Motor neuron (in vitro differentiated cells): ENCODE measurements around the gene ANKRD29. TPM values are rescaled to one million over a fixed set of nuclear protein-coding genes. Genes with fewer than 3 reads are reported as not detected.
"Not testable (repeated sequence)": the region's sequence is repeated elsewhere in the genome, so short reads cannot be mapped to it uniquely, and the experiment has no call there.

ENCODE experiments used
- ATAC-seq, 8 experiments: fragments of 200-7000 bp; cut with Tn5 transposase; replicated peaks in 6 of 8; 2 replicates each; pipeline ENCODE4 v1.8.0; 2021; ENCODE audit warnings: mild to moderate bottlenecking in 8 of 8, moderate library complexity in 8 of 8
- H3K27ac ChIP-seq, 2 donors: fragments of 250-450 bp; sonication (Bioruptor Pico); 2 replicates each; pipeline ENCODE4 v1.9.0; 2021; ENCODE audit warnings: antibody characterized with exemption in 2 of 2, mild to moderate bottlenecking in 2 of 2, moderate library complexity in 1 of 2
- H3K4me1 ChIP-seq, 2 donors: fragments of 250-450 bp; sonication (Bioruptor Pico); replicated peaks in 1 of 2; 2 replicates each; pipeline ENCODE4 v1.6.1; 2021; ENCODE audit warnings: antibody characterized with exemption in 2 of 2, mild to moderate bottlenecking in 2 of 2, moderate library complexity in 1 of 2
- H3K4me3 ChIP-seq, 5 donors: fragments of 250-450 bp; sonication (Bioruptor Pico); 2 replicates each; pipeline ENCODE4 v1.9.0; 2021; ENCODE audit warnings: antibody characterized with exemption in 5 of 5, mild to moderate bottlenecking in 5 of 5, moderate library complexity in 4 of 5
- WGBS, 10 experiments: fragments of 450-650 bp; shearing (Covaris generic); methylation state at CpG; one replicate each; pipeline ENCODE4 v1.0.0; 2022; 5-methylcytosine and 5-hydroxymethylcytosine counted together
- in situ Hi-C, 9 experiments: fragments of 400-800 bp; cut with MboI; loops; one replicate each; pipeline ENCODE4 v1.15.0; 2021; ENCODE audit warnings: low sequenced_read_pairs in 9 of 9, low pct_unique_long_range_greater_than_20kb in 2 of 9; ENCODE audit not compliant: unreplicated experiment in 9 of 9
- total RNA-seq, 8 experiments: library from RNA; unstranded; fragments of 300-600 nt; gene quantifications; 2 replicates each; pipeline versions ENCODE4 v1.2.3 to v1.2.4, GENCODE V29; 2022

The ANKRD29 gene
- total RNA-seq, 8 experiments from 2014 or later, result 0.42 to 6.9 (median 3.0) TPM

- WGBS, 10 experiments, result 43 to 89% (median 73%) methylated on average over 2 to 6 of the region's 6 CpGs; no CpG with 5 or more reads in 1 of the 10 experiments
Observed at GRCh38 chr18:23650968-23651927, 11.5 kb downstream of the ANKRD29 start.

GRCh38 chr18:23648940-23649607 is 13.6 kb downstream of the ANKRD29 start:
- Histone ChIP-seq H3K4me3 (no peak overlapping the region), H3K27ac (no peak overlapping the region), H3K4me1 (peaks cover 8 to 25% of the 10 kb centered on the region in 2 donors)
- ATAC-seq, result peak in 4 of 8 experiments; percentile 27 to 68 (median 40)
- in situ Hi-C loops, result loop anchor here in 2 of 9 experiments (25.0 kb wide), 2 partner anchors 138 to 163 kb away; no protein-coding TSS in a partner anchor
- WGBS, 10 experiments, result 45 to 100% (median 92%) methylated on average over 1 to 8 of the region's 8 CpGs; no CpG with 5 or more reads in 1 of the 10 experiments

More at GRCh38 chr18:23650968-23651927, 11.5 kb downstream of the ANKRD29 start:
- ATAC-seq, result peak in 7 of 8 experiments; percentile 66 to 96 (median 80)
- in situ Hi-C loops, result no loop called here
- Histone ChIP-seq H3K4me1 (peaks cover 8 to 20% of the 10 kb centered on the region in 2 donors), H3K4me3 (no peak overlapping the region), H3K27ac (no peak overlapping the region)

DNA sequence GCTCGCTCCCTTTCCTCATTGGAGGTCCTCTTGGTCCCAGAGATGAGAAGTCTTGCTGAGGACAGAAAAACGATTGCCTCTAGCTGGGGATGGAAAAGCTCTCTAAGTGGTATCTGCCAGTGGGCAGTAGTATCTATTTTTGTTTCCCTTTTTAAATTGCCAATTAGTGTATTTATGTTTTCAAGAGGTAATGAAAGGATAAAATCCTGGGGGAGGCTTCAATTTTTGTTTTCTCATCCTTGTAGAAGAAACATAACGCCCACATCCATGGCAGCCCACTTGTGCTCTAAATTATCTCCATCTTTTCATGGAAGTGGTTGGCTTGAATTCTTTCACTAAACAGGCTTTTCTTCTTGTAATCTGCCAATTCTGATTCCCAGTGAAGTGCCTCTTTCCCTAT is 14.3 kb downstream of the ANKRD29 start:
- H3K27ac ChIP-seq, result no peak overlapping the region
- peaks cover 8 to 25% of the 10 kb centered on the region in 2 donors for H3K4me1 ChIP-seq
- ATAC-seq, result no peak
- in situ Hi-C loops, result loop anchor here in 2 of 9 experiments (25.0 kb wide), 2 partner anchors 139 to 164 kb away; no protein-coding TSS in a partner anchor
- H3K4me3 ChIP-seq, result no peak overlapping the region
- WGBS, 10 experiments, result 13 to 100% (median 85%) methylated on average over 1 to 3 of the region's 3 CpGs; no CpG with 5 or more reads in 2 of the 10 experiments

- ATAC-seq, result no peak
- in situ Hi-C loops, result loop anchor here in 2 of 9 experiments (25.0 kb wide), 2 partner anchors 141 to 166 kb away; no protein-coding TSS in a partner anchor
- no peak overlapping the region for H3K4me3 ChIP-seq
- H3K27ac ChIP-seq, result no peak overlapping the region
- H3K4me1 ChIP-seq, result peaks cover 3 to 18% of the 10 kb centered on the region in 2 donors
- WGBS, 10 experiments, result 20 to 100% (median 70%) methylated on average over 1 to 2 of the region's 2 CpGs; no CpG with 5 or more reads in 3 of the 10 experiments
Observed at GRCh38 chr18:23646282-23646681, 16.4 kb downstream of the ANKRD29 start.

DNA sequence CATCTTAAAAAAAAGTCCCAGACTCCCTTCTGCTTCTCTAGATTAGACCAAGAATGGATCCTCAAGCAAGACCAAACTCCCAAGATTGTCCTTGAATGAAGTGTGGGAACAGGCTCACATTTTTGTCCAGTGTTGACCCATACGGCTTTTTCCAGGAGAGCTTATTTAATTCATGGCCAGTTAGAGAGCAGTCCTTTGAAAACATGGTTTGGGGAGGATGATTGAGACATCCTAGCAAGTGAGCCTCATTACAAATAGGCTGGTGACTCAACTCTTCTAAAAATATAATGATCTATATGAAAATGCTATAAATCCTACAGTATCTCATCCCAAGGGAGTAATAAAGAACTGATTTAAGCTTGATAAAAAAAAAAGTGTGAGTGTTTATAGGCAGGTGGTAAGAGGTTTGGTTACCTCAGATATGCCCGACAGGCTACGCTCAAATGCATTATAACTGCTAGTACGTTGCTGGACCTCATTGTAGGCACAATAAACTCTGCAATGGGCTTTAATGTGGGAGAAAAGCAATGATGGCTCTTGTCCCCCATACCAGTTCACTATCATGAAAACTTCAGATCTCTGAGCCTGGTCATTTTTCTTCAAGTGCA is 17.0 kb downstream of the ANKRD29 start:
- H3K4me3 ChIP-seq, result no peak overlapping the region
- no peak overlapping the region for H3K27ac ChIP-seq
- peak in 5 of 8 experiments; percentile 18 to 81 (median 66) for ATAC-seq
- in situ Hi-C loops, result loop anchor here in 2 of 9 experiments (25.0 kb wide), 2 partner anchors 142 to 167 kb away; no protein-coding TSS in a partner anchor
- WGBS, 10 experiments, result 67 to 100% (median 88%) methylated on average over 1 to 4 of the region's 4 CpGs; no CpG with 5 or more reads in 3 of the 10 experiments
- H3K4me1 ChIP-seq, result peaks cover 0 to 14% of the 10 kb centered on the region in 2 donors

- Histone ChIP-seq H3K4me1 (peaks cover 0 to 9% of the 10 kb centered on the region in 2 donors), H3K4me3 (no peak overlapping the region), H3K27ac (no peak overlapping the region)
- 27 to 100% (median 83%) methylated on average over 1 to 2 of the region's 2 CpGs; no CpG with 5 or more reads in 3 of the 10 experiments for WGBS, 10 experiments
- in situ Hi-C loops, result loop anchor here in 2 of 9 experiments (25.0 kb wide), 2 partner anchors 143 to 168 kb away; no protein-coding TSS in a partner anchor
- ATAC-seq, result no peak
Observed at GRCh38 chr18:23643815-23644490, 18.8 kb downstream of the ANKRD29 start.

DNA sequence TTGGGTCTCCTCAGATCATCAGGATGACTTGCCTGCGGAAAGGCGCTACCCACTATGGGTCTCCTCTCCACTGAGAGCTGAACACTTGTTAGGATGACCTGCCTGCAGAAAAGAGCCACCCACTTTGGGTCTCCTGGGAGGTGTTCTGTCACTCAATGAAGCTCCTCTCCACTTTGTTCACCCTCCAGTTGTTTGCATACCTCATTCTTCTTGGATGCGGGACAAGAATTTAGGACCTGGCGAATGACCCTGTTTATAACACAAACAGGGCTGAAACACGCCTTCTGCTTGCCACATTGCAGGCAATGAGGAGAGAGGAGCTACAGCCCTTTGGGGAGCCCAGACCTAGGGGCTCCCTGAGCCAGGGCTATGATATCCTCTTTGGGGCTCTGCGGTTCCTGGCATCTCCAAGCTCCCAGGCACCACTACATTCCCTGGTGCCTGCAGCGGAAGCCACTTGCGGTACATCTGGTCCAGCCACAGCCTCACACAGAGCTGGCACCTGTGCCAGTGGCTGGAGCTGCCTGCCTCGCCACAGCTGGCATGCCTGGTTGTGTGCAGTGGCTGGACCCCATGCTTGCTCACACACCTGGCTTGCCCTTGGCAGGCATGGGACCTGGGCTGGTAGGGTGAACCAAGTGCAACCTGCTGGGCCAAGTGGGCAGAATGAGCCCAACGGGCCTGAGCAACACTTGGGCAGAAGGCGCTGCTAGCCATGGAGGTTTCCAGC is 20.6 kb downstream of the ANKRD29 start:
- H3K4me1 ChIP-seq, result peaks cover 0 to 5% of the 10 kb centered on the region in 2 donors
- in situ Hi-C loops, result loop anchor here in 2 of 9 experiments (25.0 kb wide), 2 partner anchors 145 to 170 kb away; no protein-coding TSS in a partner anchor
- ATAC-seq, result no peak
- WGBS, 10 experiments, result 79 to 100% (median 96%) methylated on average over 1 to 6 of the region's 11 CpGs; no CpG with 5 or more reads in 2 of the 10 experiments
- H3K4me3 ChIP-seq, result no peak overlapping the region
- no peak overlapping the region for H3K27ac ChIP-seq

DNA sequence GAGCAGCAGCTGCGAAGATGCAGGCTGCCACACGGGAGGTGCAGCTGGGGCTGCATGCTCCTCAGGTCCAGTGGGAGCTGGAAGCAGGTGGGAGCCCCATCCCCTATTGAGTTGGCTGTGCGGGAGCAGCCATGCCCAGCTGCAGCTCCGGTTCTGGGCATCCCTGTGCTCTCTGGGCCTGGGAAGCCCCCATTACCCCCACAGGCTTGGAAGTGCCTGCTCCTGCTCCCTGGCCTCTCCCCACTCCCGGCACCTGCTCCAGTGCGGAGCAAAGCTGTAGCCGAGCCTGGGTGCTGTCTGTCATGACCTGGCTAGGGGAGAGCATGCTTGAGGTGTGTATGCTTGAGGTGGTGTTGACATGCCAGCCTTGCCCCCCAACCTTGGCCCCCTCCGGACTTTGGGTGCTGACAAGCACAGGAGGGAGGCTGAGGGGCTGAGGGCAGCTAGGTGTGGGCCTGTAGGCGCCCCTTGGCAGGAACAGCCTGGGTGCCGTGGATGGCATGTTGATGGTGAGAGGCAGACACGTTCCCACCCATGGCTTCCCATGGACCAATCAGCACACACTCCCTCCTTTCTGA is 21.5 kb downstream of the ANKRD29 start:
- WGBS, 10 experiments, result 60 to 100% (median 79%) methylated on average over 1 to 8 of the region's 11 CpGs; no CpG with 5 or more reads in 4 of the 10 experiments
- Histone ChIP-seq H3K4me1 (peaks cover 0 to 5% of the 10 kb centered on the region in 2 donors), H3K27ac (no peak overlapping the region), H3K4me3 (no peak overlapping the region)
- in situ Hi-C loops, result loop anchor here in 2 of 9 experiments (25.0 kb wide), 2 partner anchors 146 to 171 kb away; no protein-coding TSS in a partner anchor
- no peak for ATAC-seq

GRCh38 chr18:23640052-23640451 is 22.7 kb downstream of the ANKRD29 start:
- 60 to 100% (median 86%) methylated on average over 1 to 2 of the region's 2 CpGs; no CpG with 5 or more reads in 3 of the 10 experiments for WGBS, 10 experiments
- Histone ChIP-seq H3K27ac (no peak overlapping the region), H3K4me1 (no peaks in the 10 kb centered on the region), H3K4me3 (no peak overlapping the region)
- in situ Hi-C loops, result loop anchor here in 2 of 9 experiments (25.0 kb wide), 2 partner anchors 147 to 172 kb away; no protein-coding TSS in a partner anchor
- ATAC-seq, result peak in 1 of 8 experiments; percentile 42

DNA sequence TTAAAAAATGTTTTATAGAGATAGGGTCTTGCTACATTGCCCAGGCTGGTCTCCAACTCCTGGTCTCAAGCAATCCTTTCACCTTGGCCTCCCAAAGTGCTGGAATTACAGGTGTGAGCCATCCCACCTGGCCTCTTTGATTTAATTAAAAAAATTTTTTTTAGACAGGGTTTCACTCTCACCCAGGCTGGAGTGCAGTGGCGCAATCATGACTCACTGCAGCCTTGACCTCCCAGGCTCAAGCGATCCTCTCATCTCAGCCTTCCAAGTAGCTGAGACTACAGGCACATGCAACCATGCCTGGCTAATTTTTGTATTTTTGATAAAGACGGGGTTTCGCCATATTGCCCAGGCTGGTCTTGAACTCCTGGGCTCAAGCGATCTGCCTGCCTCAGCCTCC is 26.3 kb downstream of the ANKRD29 start:
- not testable (repeated sequence) for H3K4me3 ChIP-seq, H3K4me1 ChIP-seq, ATAC-seq, H3K27ac ChIP-seq
- in situ Hi-C loops, result loop anchor here in 2 of 9 experiments (25.0 kb wide), 2 partner anchors 151 to 176 kb away; no protein-coding TSS in a partner anchor
- 79 to 100% (median 96%) methylated on average over 2 to 5 of the region's 5 CpGs; no CpG with 5 or more reads in 3 of the 10 experiments for WGBS, 10 experiments

DNA sequence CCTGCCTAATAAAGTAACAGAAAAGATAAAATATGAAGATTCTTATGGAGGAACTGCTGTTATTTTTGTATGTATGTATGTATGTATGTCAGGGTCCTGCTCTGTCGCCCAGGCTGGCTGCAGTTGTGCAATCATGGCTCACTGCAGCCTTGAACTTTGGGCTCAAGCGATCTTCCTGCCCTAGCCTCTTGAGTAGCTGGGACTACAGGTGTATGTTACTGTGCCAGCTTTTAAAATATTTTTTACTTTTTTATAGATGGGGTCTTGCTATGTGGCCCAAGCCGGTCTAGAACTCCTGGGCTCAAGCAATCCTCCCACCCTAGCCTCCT is 26.7 kb downstream of the ANKRD29 start:
- in situ Hi-C loops, result loop anchor here in 2 of 9 experiments (25.0 kb wide), 2 partner anchors 151 to 176 kb away; no protein-coding TSS in a partner anchor
- Histone ChIP-seq H3K4me1 (no peaks in the 10 kb centered on the region), H3K27ac (no peak overlapping the region), H3K4me3 (no peak overlapping the region)
- no peak for ATAC-seq
- WGBS, 10 experiments, result 90 to 100% (median 100%) methylated on average over 1 to 3 of the region's 3 CpGs; no CpG with 5 or more reads in 5 of the 10 experiments
